Activated naive CD4-positive, alpha-beta T cell treated with anti-CD3 and anti-CD28 coated beads for 36 hours (primary cell): ENCODE measurements around the gene EDN2. TPM values are rescaled to one million over a fixed set of nuclear protein-coding genes. Genes with fewer than 3 reads are reported as not detected.

Experiments
- CTCF ChIA-PET: fragments of 350-600 bp; sonication (Branson Sonifier 250); formaldehyde crosslinking; loops from one replicate; lab custom pipeline; 2021; ENCODE audit warnings: antibody characterized with exemption; lab: Charles Lee
- DNase-seq: peaks from one replicate; pipeline ENCODE4 v3.0.0-alpha.2; 2020
- H3K27ac Mint-ChIP-seq: one replicate; pipeline ENCODE4 v1.8.0; 2021; ENCODE audit warnings: mild to moderate bottlenecking, mixed read lengths
- H3K27me3 Mint-ChIP-seq: one replicate; pipeline ENCODE4 v1.8.0; 2021; ENCODE audit warnings: low read depth, mixed read lengths
- H3K36me3 Mint-ChIP-seq: one replicate; pipeline ENCODE4 v1.8.0; 2021; ENCODE audit warnings: low read depth, mixed read lengths
- H3K4me1 Mint-ChIP-seq: one replicate; pipeline ENCODE4 v1.8.0; 2021; ENCODE audit warnings: low read depth, mixed read lengths
- H3K4me3 Mint-ChIP-seq: one replicate; pipeline ENCODE4 v1.8.0; 2021; ENCODE audit warnings: mild to moderate bottlenecking, moderate library complexity, mixed read lengths
- H3K9me3 Mint-ChIP-seq: one replicate; pipeline ENCODE4 v1.8.0; 2021; ENCODE audit warnings: mixed read lengths
- intact Hi-C: fragments of 100-400 bp; cut with micrococcal nuclease; formaldehyde crosslinking; loops from one replicate; pipeline ENCODE4 v1.15.1; 2023
- total RNA-seq, 2 experiments: library from RNA; stranded (reverse); gene quantifications; one replicate each; pipeline ENCODE4 v1.2.3, GENCODE V29; 2021

EDN2 gene
- total RNA-seq, 2 experiments from 2014 or later, result not detected

DNA sequence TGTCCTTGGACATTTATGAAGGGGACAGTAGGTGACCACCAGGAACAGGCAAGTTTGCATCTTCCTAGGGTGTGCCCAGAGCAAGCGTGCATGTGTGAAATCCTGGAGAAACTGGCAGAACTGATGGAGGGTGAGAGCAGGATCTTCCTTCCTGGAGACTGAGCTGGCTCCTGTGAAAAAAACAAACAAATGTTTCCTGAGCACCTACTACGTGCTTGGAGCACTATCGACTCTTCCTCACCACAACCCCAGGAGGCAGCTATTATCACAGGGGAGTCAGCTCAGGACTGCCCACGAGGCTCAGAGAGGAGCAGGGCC is 1.5 kb upstream of the EDN2 start:
- Mint-ChIP-seq H3K27me3 (peaks cover 25% of the 10 kb centered on the region), H3K4me1 (peaks cover 14% of the 10 kb centered on the region), H3K9me3 (no peaks in the 10 kb centered on the region), H3K4me3 (no peak overlapping the region), H3K27ac (no peak overlapping the region), H3K36me3 (no peaks in the 10 kb centered on the region)
- DNase-seq, result no peak
- intact Hi-C loops, result no loop called here
- CTCF ChIA-PET, result no interaction called here

GRCh38 chr1:41485605-41486004 is 1.1 kb upstream of the EDN2 start:
- H3K9me3 Mint-ChIP-seq, result no peaks in the 10 kb centered on the region
- DNase-seq, result no peak

DNA sequence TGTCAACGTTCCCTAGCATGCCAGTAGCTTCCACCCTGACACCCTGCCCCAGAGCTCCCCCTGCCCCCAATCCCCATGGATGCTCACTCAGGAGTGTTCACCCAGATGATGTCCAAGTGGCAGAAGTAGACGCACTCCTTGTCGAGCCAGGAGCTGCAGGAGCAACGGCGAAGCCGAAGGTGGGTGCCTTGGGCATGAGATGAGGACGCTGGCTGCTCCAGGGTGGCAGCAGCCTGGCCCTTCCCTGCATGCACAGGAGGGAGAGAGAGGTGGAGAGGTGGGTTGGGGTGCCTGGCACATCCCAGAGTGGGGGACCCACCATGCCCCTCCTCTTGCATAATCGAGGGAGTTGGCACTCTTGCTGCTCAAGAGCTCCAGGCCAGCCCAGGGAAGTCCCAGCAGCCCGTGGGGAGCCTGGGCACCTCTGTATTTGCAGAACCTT is 502 bp downstream of the EDN2 start:
- no peaks in the 10 kb centered on the region for H3K9me3 Mint-ChIP-seq
- H3K4me1 Mint-ChIP-seq, result peaks cover 14% of the 10 kb centered on the region
- no peaks in the 10 kb centered on the region for H3K36me3 Mint-ChIP-seq
- intact Hi-C loops, result no loop called here
- H3K27me3 Mint-ChIP-seq, result peaks cover 18% of the 10 kb centered on the region
- DNase-seq, result no peak
- no peak overlapping the region for H3K4me3 Mint-ChIP-seq
- CTCF ChIA-PET, result interaction anchor here (1.0 to 1.1 kb wide), 2 partner anchors 11 to 14 kb away, joined by 3 to 6 read pairs; no protein-coding TSS in a partner anchor
- no peak overlapping the region for H3K27ac Mint-ChIP-seq

More at GRCh38 chr1:41485605-41486004, 1.1 kb upstream of the EDN2 start:
- peaks cover 25% of the 10 kb centered on the region for H3K27me3 Mint-ChIP-seq
- no peak overlapping the region for H3K4me3 Mint-ChIP-seq
- no peaks in the 10 kb centered on the region for H3K36me3 Mint-ChIP-seq
- CTCF ChIA-PET, result no interaction called here
- peaks cover 14% of the 10 kb centered on the region for H3K4me1 Mint-ChIP-seq
- no peak overlapping the region for H3K27ac Mint-ChIP-seq
- intact Hi-C loops, result no loop called here

DNA sequence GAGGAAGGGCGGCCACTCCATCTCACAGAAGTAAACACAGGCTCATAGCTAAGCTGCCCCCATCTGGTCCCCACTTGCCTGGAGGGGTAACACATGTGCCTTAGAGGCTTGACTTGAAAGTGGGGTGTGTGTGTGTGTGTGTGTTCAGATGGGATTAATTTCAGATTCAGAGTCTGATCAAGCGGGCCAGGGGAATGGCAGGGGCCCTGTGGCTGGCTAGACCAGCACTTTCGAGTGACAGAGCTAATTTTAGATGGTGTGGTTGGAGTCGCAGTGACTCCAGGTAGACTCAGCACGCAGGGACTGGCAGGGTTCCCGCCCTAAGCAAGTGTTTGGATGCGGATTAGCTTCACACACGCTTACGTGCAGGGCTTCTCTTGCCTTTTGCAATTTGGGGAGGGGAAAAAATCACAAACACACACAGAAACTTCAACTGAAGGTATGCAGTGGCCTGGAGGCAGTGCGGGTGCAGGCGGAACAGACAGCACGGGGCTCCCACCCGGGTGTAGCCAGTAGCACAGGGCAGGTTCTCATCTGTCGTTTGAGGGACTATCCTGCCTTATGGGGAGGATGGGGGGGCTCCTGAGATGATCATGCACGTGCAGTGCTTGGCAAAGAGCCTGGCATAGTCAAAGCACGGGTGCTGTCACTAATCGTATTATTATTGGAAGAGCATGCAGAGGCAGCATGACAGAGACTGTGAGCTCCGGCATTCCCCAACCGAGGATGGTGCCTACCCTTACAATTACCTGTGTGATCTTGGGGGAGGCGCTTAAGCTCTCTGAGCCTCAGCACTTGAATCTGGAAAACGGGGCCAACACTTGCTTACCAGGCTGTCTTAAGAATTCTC is 1.3 kb downstream of the EDN2 start:
- Mint-ChIP-seq H3K36me3 (no peaks in the 10 kb centered on the region), H3K27me3 (peaks cover 15% of the 10 kb centered on the region), H3K9me3 (no peaks in the 10 kb centered on the region), H3K27ac (peak overlapping the region; percentile 31), H3K4me3 (no peak overlapping the region), H3K4me1 (peaks cover 14% of the 10 kb centered on the region)
- DNase-seq, result no peak
- intact Hi-C loops, result no loop called here
- CTCF ChIA-PET, result interaction anchor here (0.9 to 1.0 kb wide), 2 partner anchors 13 to 691 kb away, joined by 3 to 4 read pairs; no protein-coding TSS in a partner anchor

GRCh38 chr1:41482001-41482765 is 2.3 kb downstream of the EDN2 start:
- no peaks in the 10 kb centered on the region for H3K9me3 Mint-ChIP-seq
- peaks cover 12% of the 10 kb centered on the region for H3K27me3 Mint-ChIP-seq
- peak overlapping the region; percentile 66 for H3K27ac Mint-ChIP-seq
- H3K36me3 Mint-ChIP-seq, result no peaks in the 10 kb centered on the region
- CTCF ChIA-PET, result no interaction called here
- peaks cover 9% of the 10 kb centered on the region for H3K4me1 Mint-ChIP-seq
- intact Hi-C loops, result no loop called here
- H3K4me3 Mint-ChIP-seq, result no peak overlapping the region
- DNase-seq, result no peak

DNA sequence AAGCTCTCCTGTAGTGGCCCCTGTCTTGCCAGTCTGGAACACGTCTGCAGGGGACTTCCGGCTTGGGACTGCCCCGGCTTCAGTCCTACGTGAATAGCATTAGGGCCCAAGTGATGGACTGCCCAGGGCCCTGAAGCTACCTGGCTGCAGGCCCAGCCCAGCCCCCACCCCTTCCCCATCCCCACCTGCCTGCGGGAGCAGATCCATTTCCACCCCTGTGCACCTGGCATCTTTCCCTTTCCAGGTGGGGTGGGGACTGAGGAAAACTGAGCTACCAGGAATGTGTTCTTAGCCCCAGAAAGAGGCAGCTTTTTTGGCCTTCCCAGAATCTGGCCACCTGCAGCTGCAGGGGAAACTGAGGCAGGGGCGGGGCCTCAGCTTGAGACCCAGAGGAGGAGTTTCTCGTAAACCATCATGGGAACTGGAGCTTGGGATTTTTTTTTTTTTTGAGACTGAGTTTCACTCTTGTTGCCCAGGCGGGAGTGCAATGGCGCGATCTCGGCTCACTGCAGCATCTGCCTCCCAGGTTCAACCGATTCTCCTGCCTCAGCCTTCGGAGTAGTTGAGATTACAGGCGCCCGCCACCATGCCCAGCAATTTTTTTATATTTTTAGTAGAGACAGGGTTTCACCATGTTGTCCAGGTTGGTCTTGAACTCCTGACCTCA is 3.2 kb downstream of the EDN2 start:
- no peak overlapping the region for H3K4me3 Mint-ChIP-seq
- no peaks in the 10 kb centered on the region for H3K9me3 Mint-ChIP-seq
- CTCF ChIA-PET, result no interaction called here
- no peak for DNase-seq
- peaks cover 2% of the 10 kb centered on the region for H3K4me1 Mint-ChIP-seq
- H3K36me3 Mint-ChIP-seq, result no peaks in the 10 kb centered on the region
- peaks cover 6% of the 10 kb centered on the region for H3K27me3 Mint-ChIP-seq
- intact Hi-C loops, result no loop called here
- no peak overlapping the region for H3K27ac Mint-ChIP-seq

- no peak overlapping the region for H3K4me3 Mint-ChIP-seq
- H3K27ac Mint-ChIP-seq, result no peak overlapping the region
- CTCF ChIA-PET, result no interaction called here
- intact Hi-C loops, result no loop called here
- H3K9me3 Mint-ChIP-seq, result no peaks in the 10 kb centered on the region
- no peaks in the 10 kb centered on the region for H3K27me3 Mint-ChIP-seq
- no peaks in the 10 kb centered on the region for H3K36me3 Mint-ChIP-seq
- no peak for DNase-seq
- H3K4me1 Mint-ChIP-seq, result no peaks in the 10 kb centered on the region
Measured at GRCh38 chr1:41480204-41481108, 4.0 kb downstream of the EDN2 start.

GRCh38 chr1:41479808-41480160 is 4.7 kb downstream of the EDN2 start:
- Mint-ChIP-seq H3K4me1 (no peaks in the 10 kb centered on the region), H3K4me3 (no peak overlapping the region), H3K27me3 (no peaks in the 10 kb centered on the region), H3K9me3 (no peaks in the 10 kb centered on the region), H3K36me3 (no peaks in the 10 kb centered on the region), H3K27ac (no peak overlapping the region)
- no peak for DNase-seq
- intact Hi-C loops, result no loop called here
- CTCF ChIA-PET, result no interaction called here

DNA sequence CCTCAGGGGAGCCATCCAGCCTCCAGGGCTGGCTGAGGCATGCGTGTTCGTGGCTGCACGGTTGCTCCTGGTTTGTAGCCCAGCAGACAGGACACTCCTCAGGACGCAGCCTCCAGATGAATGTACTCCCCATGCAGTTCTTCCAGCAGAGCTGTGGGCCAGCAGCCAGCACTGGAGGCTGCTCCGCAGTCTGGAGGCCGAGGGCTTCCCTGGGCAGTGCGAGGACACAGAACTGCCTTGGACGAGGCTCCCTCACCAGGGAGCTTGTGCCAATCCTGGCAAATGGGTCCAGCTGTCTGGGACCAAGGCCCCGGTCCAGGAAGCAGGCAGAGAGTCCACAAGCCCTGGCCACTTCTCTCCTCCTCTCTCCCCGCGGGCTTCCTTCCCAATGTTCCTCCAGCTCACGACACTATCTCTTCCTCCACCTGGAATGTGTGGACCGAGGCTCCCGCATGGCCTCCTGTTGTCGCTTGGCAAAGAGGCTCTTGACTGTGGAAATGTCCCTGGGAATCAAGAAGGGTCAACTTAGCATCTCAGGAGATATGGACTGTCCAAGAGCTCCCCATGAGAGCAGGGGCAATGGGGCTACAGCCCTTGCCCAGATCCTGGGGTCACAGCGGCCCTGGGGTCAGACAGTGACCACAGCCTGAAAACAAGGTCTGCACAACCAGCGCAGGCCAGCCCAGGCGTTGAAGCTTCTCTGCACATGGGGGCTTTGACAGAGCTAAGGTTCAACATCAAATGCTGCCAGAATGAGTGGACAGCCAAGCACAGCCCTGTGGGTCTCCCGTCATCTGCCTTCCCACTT is 5.3 kb downstream of the EDN2 start:
- H3K4me1 Mint-ChIP-seq, result no peaks in the 10 kb centered on the region
- intact Hi-C loops, result no loop called here
- H3K27me3 Mint-ChIP-seq, result no peaks in the 10 kb centered on the region
- no peak overlapping the region for H3K4me3 Mint-ChIP-seq
- H3K9me3 Mint-ChIP-seq, result no peaks in the 10 kb centered on the region
- H3K36me3 Mint-ChIP-seq, result no peaks in the 10 kb centered on the region
- CTCF ChIA-PET, result interaction anchor here (0.5 kb wide), 1 partner anchor 99 kb away, joined by 3 read pairs; no protein-coding TSS in a partner anchor
- no peak overlapping the region for H3K27ac Mint-ChIP-seq
- DNase-seq, result no peak

GRCh38 chr1:41478118-41478748 is 6.2 kb downstream of the EDN2 start:
- no peak for DNase-seq
- H3K27me3 Mint-ChIP-seq, result no peaks in the 10 kb centered on the region
- no peak overlapping the region for H3K27ac Mint-ChIP-seq
- H3K9me3 Mint-ChIP-seq, result no peaks in the 10 kb centered on the region
- no peaks in the 10 kb centered on the region for H3K36me3 Mint-ChIP-seq
- CTCF ChIA-PET, result no interaction called here
- intact Hi-C loops, result no loop called here
- H3K4me3 Mint-ChIP-seq, result no peak overlapping the region
- no peaks in the 10 kb centered on the region for H3K4me1 Mint-ChIP-seq
